Osteoblast (primary cell): Measurements from ENCODE around the gene MGRN1. TPM values are rescaled to one million over a fixed set of nuclear protein-coding genes. Genes with fewer than 3 reads are reported as not detected.

Source experiments
- DNase-seq: peaks from one replicate; pipeline ENCODE4 v3.0.0; 2011; ENCODE audit warnings: low spot score, mixed read lengths; ENCODE audit not compliant: insufficient read length; ENCODE audit errors: missing footprints
- H2AFZ ChIP-seq: 2 replicates; pipeline ENCODE4 v1.6.0; 2011; ENCODE audit warnings: mild to moderate bottlenecking, low read length
- H3K27ac ChIP-seq: 2 replicates; pipeline ENCODE4 v1.5.1; 2011; ENCODE audit warnings: mild to moderate bottlenecking, low read depth, low read length, moderate library complexity
- H3K27me3 ChIP-seq: 2 replicates; pipeline ENCODE4 v1.6.0; 2012; ENCODE audit warnings: mild to moderate bottlenecking, control low read depth, inconsistent platforms, low read length, moderate library complexity; ENCODE audit not compliant: insufficient read depth
- H3K36me3 ChIP-seq: 2 replicates; pipeline ENCODE4 v1.5.1; 2011; ENCODE audit warnings: mild to moderate bottlenecking, low read length, control low read depth, moderate library complexity; ENCODE audit not compliant: insufficient read depth
- H3K4me1 ChIP-seq: 2 replicates; pipeline ENCODE4 v1.5.1; 2011; ENCODE audit warnings: mild to moderate bottlenecking, low read length, control low read depth, moderate library complexity; ENCODE audit not compliant: insufficient read depth
- H3K4me2 ChIP-seq: 2 replicates; pipeline ENCODE4 v1.6.0; 2011; ENCODE audit warnings: mild to moderate bottlenecking, low read length; ENCODE audit not compliant: insufficient read depth
- H3K4me3 ChIP-seq: fragments of 200-600 bp; sonication (generic); 3 replicates; pipeline ENCODE4 v1.5.1; 2012; ENCODE audit warnings: mild to moderate bottlenecking, low read length, inconsistent platforms; ENCODE audit not compliant: insufficient read depth
- H3K79me2 ChIP-seq: 2 replicates; pipeline ENCODE4 v1.6.0; 2012; ENCODE audit warnings: mild to moderate bottlenecking, low read length, control low read depth, inconsistent platforms; ENCODE audit not compliant: insufficient read depth
- H3K9me3 ChIP-seq: 2 replicates; pipeline ENCODE4 v1.5.1; 2011; ENCODE audit warnings: low read depth, low read length, control low read depth
- H4K20me1 ChIP-seq: 2 replicates; pipeline ENCODE4 v1.6.0; 2012; ENCODE audit warnings: mild to moderate bottlenecking, low read length, control low read depth; ENCODE audit not compliant: insufficient read depth
- CTCF ChIP-seq: IDR thresholded peaks from 2 replicates; pipeline ENCODE4 v1.5.1; 2011; ENCODE audit warnings: mild to moderate bottlenecking, low read depth, low read length, moderate library complexity; ENCODE audit errors: extremely low read depth
- total RNA-seq: library from RNA; depleted of rRNA; stranded (reverse); fragments of >200 nt; gene quantifications from 2 replicates; pipeline ENCODE4 v1.2.3, GENCODE V29; 2012

MGRN1 gene
- total RNA-seq, 1 donor: 46.7 TPM

- H3K4me3 ChIP-seq: no peak overlapping the region
- peak; percentile 38 for DNase-seq
These were observed 89.3 kb downstream of the MGRN1 start for GRCh38 chr16:4713663-4714501.

GRCh38 chr16:4714996-4715395 is 90.4 kb downstream of the MGRN1 start:
- Histone ChIP-seq H3K9me3 (no peaks in the 10 kb centered on the region), H3K4me2 (no peak overlapping the region), H3K79me2 (no peaks in the 10 kb centered on the region), H3K4me3 (no peak overlapping the region), H3K36me3 (peaks cover 31% of the 10 kb centered on the region), H2AFZ (no peak overlapping the region), H3K4me1 (no peaks in the 10 kb centered on the region), H4K20me1 (no peaks in the 10 kb centered on the region), H3K27me3 (no peaks in the 10 kb centered on the region), H3K27ac (no peak overlapping the region)
- DNase-seq: no peak
- no peak for TF ChIP-seq CTCF

More at GRCh38 chr16:4713663-4714501, 89.3 kb downstream of the MGRN1 start:
- TF ChIP-seq CTCF: no peak
- Histone ChIP-seq H4K20me1 (no peaks in the 10 kb centered on the region), H3K79me2 (no peaks in the 10 kb centered on the region), H3K27ac (no peak overlapping the region), H2AFZ (no peak overlapping the region), H3K4me2 (no peak overlapping the region), H3K27me3 (no peaks in the 10 kb centered on the region), H3K9me3 (no peaks in the 10 kb centered on the region), H3K36me3 (peaks cover 33% of the 10 kb centered on the region), H3K4me1 (no peaks in the 10 kb centered on the region)

GRCh38 chr16:4718466-4718865 is 93.8 kb downstream of the MGRN1 start:
- Histone ChIP-seq H3K27me3 (no peaks in the 10 kb centered on the region), H3K27ac (no peak overlapping the region), H3K4me2 (no peak overlapping the region), H2AFZ (no peak overlapping the region), H3K4me3 (no peak overlapping the region), H3K79me2 (no peaks in the 10 kb centered on the region), H3K36me3 (peaks cover 20% of the 10 kb centered on the region), H3K9me3 (no peaks in the 10 kb centered on the region), H4K20me1 (no peaks in the 10 kb centered on the region), H3K4me1 (no peaks in the 10 kb centered on the region)
- no peak for TF ChIP-seq CTCF
- no peak for DNase-seq

- H3K36me3 ChIP-seq: peaks cover 24% of the 10 kb centered on the region
- no peak overlapping the region for H3K4me2 ChIP-seq
- H3K9me3 ChIP-seq: no peaks in the 10 kb centered on the region
- H4K20me1 ChIP-seq: no peaks in the 10 kb centered on the region
- H3K79me2 ChIP-seq: no peaks in the 10 kb centered on the region
- no peaks in the 10 kb centered on the region for H3K4me1 ChIP-seq
- no peak for TF ChIP-seq CTCF
- no peak overlapping the region for H2AFZ ChIP-seq
- no peak overlapping the region for H3K27ac ChIP-seq
- H3K27me3 ChIP-seq: no peaks in the 10 kb centered on the region
- no peak overlapping the region for H3K4me3 ChIP-seq
- peak; percentile 5 for DNase-seq
These were observed 98.6 kb downstream of the MGRN1 start for GRCh38 chr16:4723071-4723767.
